CD4-positive, alpha-beta T cell treated with Interferon alpha-2 for 1 hour (primary cell): ENCODE data around the gene IGF2BP2.
A peak's percentile ranks its signal among the peaks of the same experiment; 100 is the strongest.
"Not testable (repeated sequence)": the region's sequence is repeated elsewhere in the genome, so short reads cannot be mapped to it uniquely, and the experiment has no call there.

Experiments
- DNase-seq, 2 donors: peaks; one replicate each; pipeline ENCODE4 v3.0.0-alpha.2; 2020 to 2022

The IGF2BP2 gene

DNA sequence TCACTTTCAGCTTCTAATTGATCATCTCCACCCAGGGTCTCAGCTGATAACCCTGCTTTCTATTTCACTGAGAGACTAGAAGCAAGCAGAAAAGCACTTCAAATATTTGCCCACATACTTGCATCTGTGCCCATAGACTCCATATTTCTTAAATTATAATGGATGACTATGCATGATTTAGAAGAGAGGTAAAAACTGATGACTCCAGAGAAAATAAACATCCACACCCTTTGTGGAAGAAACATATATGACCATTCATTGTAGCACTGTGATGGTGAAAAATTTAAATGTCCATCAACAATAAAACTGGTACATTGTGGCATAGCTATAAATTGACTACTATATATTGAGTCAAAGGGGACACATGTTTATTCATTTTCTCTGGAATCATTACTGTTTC, 7.1 kb upstream of the IGF2BP2 start:
- no peak for DNase-seq

DNA sequence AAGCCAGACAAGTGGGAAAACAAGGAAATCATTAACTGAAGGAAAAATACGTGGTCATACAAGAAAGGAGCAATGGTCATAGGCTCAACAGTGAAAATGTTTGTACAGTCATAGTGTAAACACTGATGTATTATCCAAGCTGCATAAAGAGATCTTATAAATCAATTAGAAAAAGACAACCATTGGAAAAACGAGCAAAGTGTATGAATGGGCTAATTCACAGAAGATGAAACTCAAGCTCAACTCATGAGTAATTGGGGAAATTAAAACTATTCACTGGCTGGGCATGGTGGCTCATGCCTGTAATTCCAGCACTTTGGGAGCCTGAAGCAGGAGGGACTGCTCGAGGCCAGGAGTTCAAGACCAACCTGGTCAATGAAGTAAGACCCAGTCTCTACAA, 6.4 kb upstream of the IGF2BP2 start:
- no peak for DNase-seq

DNA sequence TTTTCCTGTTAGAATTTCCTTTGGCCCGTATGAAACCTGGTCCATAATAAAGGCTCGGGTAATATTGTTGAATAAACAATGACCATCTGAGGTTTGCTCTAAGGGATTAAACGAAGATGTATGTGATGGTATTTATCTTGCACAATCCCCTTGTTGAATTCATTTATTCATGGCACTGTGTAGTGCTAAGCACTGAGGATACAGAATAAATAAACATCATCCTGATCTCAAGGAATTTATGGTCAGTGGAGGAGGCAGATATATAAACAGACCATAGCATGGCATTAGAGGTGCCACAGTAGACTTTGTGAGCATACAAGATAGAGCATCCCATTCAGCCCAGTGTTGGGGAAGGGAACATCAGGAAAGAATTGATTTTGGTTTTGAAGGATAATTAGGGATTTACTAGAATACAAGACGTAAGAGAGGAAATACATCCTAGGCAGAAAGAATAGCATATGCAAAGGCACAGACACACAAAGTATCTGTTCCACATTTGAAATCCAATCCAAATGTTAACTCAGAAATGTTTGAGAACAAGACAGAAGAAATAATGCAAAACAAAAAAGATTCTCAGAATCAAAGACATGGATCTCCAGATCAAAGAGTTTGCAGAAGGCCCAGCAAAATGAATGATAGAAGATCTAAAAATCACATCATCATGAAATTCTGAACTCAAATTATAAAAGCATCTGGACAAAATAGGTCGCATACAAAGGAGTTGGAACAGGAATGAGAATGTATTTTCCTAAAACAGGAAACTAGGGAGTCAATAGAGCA, 5.4 kb upstream of the IGF2BP2 start:
- DNase-seq = no peak

DNA sequence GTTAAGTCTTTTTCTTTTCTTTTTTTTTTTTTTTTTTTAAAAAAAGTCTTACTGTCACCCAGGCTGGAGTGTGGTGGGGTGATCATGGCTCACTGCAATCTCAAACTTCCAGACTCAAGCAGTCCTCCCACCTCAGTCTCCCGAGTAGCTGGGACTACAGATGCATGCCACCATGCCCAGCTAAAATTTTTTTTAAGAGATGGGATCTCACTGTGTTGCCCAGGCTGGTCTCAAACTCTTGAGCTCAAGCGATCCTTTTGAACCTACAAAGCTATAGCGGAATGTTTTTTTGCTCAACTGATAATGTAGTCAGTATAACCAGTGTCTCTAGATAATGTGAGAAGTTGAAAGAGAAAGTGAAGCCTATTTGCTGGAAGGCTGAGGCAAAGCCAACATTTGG, 3.9 kb upstream of the IGF2BP2 start:
- DNase-seq = no peak

DNA sequence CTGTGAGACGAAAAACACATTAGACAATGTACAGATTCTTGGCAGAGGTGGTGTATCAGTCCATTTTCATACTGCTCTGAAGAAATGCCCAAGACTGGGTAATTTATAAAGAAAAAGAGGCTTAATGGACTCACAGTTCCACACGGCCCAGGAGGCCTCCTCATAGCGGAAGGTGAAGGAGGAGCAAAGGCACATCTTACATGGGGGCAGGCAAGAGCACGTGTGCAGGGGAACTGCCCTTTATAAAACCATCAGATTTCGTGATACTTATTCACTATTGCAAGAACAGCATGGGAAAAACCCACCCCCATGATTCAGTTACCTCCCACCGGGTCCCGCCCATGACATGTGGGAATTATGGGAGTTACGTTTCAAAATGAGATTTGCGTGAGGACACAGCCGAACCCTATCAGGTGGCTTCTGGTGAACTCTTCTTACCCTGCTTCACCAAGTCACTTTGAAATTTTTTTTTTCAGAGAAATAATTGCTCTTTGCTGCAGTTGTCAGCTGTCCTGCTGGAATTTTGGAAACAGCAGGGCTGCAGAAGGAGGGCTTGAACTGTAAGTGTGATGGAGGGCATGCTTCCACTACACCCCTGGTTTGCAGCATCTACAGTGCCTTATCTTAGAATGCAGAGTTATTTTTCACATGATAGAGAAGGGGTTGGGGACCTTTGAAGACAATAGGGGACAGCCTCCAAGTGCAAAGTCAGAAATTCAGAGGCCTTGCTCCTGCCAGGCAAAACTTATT, 2.9 kb upstream of the IGF2BP2 start:
- DNase-seq = no peak

DNA sequence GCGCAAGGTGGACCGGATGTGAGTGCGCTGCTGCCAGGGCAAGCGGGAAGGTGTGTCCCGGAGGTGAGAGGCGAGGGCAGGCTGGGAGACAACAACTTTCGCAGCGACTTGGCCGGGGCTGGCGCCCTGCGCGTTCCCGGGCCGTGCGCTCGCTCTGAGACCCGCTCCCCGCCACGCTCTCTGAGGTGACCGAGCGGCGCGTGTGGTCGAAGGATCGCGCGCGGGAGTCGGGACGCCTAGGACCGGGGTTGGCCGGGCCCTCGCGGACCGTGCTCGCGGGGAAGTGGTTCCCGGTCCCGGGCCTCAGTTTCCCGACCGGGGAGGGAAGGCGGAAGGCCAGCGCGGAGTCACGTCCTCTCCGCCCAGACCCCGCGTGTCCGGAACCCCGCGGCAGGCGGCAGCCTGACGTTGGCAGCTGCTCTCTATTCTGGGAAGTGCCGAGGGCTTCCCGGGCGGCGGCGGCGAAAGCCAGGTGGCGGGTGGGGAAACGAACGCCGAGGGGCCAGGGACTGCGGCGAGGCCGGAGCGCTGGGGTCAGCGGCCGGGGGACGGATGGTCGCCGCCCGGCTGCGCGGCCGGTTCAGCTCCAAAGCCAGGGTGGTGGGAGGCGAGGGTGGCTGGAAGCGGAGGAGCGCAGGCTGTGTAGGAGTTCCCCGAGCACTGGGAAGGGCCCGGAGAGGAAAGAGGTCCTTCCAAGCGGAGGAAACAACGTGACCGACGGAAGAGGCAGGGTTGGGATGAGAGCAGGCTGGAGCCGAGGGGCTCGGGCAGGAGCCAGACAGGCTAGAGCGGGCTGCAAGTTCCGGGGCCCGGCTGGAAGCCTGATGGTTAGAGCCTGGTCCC, 1.0 kb upstream of the IGF2BP2 start:
- DNase-seq = peak; percentile 23 to 36

DNA sequence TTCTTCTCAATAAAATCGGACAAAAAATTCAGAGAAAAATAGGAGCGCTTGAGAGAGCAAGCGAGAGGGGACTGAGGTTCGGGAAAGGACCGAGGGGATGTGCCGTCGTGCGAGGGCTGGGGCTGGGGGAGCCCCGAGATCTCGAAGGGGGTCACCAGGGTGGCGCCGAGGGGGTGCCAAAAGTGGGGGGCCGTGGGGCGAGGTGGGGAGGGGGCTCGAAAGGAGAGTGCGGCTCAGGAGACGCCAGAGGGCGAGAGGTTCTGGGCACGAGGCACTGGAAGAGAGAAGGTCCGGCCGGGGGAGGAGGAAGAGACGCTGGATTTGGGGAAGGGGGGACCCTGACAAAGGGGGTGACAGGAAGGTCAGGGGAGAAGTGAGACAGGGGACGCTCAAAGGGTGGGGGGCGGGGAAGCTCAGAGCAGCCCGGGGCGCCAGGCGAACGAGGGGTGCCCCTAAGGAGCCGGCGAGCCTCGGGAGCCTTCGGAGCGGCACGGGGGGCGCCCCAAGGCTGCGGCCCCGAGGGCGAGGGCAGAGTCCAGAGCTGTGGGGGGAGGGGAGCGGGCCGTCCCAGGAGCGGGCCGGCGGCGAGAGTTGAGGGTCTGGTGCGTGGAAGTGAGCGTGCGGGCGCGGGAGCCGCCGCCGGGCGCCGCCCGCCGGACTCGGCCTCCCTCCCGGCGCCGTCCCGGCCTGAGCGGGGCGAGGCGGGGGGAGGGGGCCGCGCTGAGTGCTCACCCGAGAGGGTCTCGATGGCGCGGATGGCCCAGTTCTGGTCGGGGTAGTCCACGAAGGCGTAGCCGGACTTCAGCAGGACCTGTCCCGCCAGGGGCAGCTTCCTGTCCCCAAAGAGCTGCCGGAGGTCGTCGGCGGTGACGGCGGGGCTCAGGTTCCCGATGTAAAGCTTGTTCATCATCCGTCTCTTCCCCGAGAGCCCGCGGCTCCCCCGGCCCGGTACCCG, 514 bp downstream of the IGF2BP2 start:
- peak in 1 of 2 donors; percentile 6 for DNase-seq

DNA sequence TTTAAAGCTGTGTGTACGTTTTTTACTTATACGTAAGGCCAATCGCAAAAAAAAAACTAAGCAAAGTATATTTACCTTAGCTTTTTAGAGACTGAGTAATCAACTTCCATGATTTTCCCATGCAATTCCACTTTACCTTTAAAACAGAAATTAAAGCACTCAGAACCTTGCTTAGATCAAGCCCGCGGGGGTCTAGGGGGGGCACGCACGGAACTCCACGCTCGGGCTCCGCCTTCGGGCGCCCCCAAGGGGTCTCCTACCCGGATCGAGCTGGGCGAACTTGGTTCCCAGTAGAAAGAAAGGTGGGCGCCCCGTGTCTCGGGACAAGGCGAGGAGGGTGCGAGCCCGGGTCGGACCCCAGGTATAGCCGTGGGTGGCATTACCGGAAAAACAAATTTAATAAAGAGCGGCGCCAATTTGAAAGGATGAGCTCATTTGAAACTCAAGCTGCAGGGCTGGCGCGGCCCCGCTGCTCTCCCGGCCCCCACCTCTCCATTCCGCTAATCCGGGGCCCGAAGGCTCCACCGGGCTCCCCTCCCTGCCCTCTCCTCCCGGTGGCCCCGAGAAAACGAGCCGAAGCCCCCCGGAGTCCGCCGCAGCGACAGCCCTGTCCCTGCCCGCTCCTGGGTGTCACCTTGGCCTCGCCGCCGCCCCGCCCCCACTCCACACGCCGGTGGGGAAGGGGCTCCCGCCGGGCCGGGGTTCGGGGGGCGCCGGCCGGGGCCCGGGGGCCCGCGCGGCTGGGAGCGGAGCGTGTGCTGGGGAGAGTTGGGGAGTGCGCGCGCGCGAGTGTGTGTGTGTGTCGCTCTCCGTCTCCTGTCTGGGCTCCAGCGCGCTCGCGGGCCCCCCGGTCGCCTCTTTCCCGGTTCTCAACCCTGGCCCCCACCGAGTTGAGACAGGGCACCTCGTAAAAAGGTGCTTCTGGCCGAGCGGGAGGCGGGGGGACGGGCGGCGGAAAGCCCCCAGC, 1.5 kb downstream of the IGF2BP2 start:
- DNase-seq = peak; percentile 12 to 13

DNA sequence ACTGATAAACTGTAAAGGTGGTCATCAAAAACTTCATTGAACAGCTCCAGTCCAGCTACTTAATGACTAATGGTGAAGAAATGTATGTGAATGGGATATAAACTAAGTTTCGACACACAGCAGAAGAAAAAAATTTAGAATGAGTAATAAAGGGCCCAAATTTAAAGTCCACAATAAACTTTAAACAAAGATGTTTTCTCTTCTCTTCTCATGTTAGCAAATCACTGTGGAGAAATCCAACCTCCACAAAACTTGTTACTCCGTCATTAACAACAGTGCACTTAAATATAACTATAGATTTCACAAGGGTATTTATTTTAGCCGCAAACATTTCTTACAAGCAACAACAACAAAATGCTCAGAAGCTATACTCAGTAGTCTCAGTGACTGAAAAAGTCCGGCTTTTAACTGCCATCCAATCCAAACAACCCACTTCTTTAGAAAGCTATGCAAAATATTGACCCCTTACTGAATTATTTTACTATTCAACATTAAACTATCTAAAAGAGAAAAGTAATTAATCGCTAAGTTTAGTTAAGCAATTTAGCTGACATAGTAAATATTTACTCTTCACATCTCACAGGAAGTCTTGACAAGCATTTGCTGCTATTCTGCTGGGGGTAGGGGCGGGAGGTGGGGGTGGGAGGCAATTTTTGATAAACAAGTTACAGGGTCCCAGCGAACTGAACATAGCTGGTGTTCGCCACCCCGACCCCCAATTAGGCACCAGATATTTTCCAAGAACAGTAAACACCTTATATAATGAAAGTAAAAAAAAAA, 2.4 kb downstream of the IGF2BP2 start:
- DNase-seq = no peak

DNA sequence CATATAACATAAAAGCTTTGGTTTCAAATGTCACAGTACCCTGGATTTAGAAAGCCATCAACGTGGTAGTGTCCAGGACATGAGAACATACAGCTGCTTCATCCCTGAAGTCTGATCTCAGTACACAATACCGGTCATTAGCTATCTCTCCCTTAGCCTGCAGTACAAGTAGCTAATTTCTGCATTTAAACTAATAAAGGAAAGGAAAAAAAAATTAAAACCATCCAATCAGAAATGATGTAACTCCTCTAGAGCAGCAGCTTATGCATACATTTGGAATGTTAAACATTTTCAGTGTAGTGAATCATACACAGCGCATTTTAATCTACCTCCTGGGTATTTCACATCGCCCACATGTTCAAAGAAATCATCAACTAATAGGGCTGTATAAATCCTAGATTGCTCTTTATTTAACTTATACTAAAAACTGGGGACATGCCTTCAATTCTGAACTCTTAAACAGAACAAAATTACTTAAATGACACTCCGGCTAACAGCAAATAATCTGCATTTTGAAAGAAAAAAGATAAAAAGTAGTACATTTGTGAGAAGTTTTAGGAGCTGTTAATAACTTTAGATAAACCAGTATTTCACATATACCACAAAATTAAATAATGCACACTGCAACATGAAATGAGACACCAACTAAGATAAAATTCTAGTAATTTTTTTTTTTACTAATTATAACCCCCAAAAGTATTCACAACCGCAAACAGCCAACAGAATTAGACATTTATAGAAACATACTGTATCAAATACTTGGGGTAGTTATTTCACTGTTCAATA, 3.7 kb downstream of the IGF2BP2 start:
- no peak for DNase-seq

DNA sequence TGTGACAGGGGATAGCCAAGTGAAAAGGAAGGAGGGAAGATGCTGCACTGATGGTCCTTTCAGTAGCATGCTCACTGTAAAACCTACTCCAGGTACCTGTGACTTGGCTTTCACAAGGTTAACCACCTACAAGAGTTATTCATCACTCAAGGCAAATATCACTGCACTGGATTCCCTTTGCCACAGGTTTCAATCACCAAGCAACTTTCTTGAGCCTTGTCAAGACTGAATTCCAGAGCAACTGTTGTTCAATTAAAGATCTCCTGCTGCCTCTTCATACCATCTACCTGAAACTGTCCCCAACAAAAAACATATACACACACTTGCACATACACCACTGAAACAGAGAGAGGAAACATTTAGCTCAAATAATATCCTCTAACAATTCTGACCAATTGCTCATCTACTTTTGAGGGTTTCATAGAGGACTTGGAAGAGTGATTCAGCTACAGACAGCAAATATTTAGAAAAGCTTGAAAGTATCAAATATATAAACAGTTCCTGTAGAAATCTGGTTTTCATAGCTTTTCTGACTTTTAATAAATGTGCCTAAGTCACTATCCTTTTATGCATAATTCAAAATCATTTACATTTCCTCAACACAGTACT, 6.5 kb downstream of the IGF2BP2 start:
- DNase-seq = no peak

DNA sequence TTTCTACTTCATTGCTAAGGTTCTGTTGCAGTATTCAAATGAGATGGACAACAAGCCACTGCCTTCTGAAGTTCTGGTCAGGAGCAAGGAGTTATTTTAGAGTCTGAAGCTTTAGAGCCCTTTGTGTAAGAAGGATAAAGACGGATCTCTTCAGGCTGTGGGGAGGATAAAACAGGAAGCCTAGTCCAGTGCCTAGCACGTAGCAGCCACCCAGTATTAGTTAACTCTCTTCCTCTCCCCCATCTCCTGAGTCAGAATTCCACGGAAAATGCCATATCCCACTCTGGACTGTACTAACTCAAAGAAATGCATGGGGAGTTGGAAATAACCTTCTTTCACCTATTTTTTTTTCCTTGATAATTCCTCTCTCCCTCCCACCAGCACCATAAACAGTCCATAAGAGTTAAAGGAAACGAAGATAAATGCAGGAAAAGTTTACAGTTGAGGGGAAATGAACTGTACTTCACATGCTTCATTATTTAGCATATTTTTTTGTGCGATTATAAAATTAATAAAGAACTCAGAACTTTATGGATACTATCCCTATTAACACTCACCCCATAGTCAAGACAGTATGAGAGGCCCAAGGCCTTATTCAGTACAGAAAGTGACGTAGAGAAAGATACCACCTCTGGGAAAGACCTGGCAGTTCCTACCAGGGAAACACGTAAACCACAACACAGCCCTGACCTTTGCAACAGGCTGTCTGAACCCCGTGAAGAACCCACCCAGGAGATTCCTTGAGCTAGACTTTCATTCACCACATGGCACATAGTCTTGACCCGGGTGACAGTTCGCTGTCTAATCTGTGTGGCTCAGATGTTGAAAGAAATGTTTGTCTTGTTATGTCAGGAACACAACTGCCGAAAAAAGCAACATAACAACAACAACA, 9.2 kb downstream of the IGF2BP2 start:
- no peak for DNase-seq

DNA sequence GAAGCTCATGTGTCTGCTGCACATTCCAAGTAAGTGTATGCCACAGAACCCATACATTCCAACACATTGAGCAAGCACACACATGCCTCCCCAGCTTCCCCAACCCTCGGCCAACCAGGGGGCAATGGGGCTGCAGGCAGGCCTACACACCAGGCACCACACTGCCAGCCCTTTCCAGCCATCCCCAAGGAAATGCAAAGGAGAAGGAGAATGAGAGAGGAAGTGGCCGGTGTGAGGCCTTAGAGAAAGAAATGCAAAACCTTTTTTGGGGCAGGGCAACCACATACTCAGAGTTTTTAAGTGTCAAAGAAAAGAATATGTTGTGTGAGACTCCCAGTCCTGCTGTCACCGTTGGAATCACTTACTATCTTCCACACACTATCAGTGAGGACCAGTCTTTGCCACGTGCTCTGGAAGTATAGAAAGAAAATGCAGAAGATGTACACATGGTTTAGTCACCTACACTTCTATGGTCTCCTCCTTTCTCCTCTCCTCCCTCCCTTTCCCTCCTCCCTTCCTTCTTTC, 11.1 kb downstream of the IGF2BP2 start:
- DNase-seq = no peak

DNA sequence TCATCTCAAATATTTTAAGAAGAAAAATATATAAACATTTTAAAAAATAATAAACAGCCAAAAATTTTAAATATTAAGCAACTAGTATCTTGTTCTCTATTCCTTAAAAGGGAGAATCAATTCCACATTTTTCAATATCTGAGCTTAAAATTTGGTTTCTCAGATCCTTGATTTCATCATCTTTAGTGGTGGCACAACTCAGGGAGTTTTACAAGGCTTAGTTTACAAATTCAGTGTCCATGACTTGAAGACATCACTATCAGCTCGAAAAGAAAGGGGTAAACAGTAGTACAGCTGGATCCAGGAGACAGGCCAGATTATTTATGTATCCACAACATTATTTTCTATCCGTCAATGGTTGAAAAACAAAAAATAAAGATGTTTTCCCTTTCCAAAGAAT, 11.6 kb downstream of the IGF2BP2 start:
- no peak for DNase-seq

DNA sequence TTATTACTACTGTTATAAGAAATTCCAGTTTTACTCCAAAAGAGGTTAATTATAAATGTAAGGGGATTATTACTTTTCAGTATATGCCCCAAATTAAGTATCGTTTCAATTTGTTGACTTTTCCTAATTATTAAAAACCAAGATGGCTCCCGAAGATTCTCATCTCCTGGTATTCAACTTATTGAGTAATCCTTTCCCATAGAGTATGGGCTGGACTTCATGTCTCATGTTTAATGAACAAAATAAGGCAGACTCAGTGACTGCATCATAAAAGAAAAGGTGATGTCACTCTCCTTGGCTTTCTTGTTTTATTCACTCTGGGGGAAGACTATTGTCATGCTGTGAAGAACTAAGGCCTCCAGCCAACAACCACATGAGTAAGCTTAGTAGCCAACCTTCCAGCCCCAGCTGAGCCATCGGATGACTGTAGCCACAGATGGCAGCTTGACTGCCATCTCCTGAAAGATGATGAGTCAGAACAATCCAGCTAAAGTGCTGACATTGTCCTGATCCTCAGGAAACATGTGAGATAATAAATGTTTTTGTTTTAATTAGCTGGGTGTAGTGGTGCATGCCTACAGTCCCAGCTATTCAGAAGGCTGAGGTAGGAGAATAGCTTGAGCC, 17.3 kb downstream of the IGF2BP2 start:
- peak in 1 of 2 donors; percentile 26 for DNase-seq

DNA sequence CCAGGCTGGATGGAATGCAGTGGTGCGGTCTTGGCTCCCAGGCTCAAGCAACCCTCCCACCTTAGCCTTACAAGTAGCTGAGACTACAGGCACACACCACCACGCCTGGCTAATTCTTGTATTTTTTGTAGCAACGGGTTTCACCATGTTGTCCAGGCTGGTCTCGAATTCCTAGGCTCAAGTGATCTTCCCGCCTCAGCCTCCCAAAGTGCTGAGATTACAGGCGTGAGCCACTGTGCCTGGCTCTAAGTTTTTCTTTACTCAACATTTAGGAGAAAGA, 26.1 kb downstream of the IGF2BP2 start:
- not testable (repeated sequence) for DNase-seq
